Measurements from ENCODE around the gene TMIGD1. TPM values are rescaled to one million over a fixed set of nuclear protein-coding genes. Genes with fewer than 3 reads are reported as not detected.

Gene TMIGD1
- polyA plus RNA-seq, 1 experiment, result not detected

DNA sequence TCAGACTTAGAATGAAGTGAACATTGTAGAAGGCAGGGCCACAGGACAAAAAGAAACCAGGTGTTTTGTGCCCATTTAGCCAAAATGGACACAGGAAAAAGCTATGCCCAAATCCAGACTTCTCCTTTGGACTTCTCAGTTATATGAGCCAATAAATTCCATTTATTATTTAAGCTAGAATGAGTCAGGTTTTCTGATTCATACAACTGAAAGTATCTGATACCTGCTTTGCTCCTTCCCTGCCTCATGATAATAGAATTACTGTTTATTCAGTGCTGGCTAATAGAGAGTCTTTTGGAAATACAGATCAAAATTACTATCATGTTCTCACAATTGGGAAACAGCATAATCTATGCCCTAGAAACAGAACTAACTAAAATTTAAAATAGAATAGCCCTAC is 36.1 kb upstream of the TMIGD1 start:
- Histone ChIP-seq H3K4me3 (ENCODE audit: low read depth, low read length) (no peak overlapping the region), H3K27ac (ENCODE audit: low read depth, low read length) (no peak overlapping the region), H3K27me3 (ENCODE audit: control insufficient read depth, insufficient read depth, low read length) (no peaks in the 10 kb centered on the region), H3K9me3 (ENCODE audit: control insufficient read depth, insufficient read depth, low read length) (no peaks in the 10 kb centered on the region)
- no peak for DNase-seq (ENCODE audit: low read depth, low spot score)
- ChIA-PET POLR2A (no interaction called here), CTCF (no interaction called here)
- TF ChIP-seq, protein P1, sequence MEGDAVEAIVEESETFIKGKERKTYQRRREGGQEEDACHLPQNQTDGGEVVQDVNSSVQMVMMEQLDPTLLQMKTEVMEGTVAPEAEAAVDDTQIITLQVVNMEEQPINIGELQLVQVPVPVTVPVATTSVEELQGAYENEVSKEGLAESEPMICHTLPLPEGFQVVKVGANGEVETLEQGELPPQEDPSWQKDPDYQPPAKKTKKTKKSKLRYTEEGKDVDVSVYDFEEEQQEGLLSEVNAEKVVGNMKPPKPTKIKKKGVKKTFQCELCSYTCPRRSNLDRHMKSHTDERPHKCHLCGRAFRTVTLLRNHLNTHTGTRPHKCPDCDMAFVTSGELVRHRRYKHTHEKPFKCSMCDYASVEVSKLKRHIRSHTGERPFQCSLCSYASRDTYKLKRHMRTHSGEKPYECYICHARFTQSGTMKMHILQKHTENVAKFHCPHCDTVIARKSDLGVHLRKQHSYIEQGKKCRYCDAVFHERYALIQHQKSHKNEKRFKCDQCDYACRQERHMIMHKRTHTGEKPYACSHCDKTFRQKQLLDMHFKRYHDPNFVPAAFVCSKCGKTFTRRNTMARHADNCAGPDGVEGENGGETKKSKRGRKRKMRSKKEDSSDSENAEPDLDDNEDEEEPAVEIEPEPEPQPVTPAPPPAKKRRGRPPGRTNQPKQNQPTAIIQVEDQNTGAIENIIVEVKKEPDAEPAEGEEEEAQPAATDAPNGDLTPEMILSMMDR (IDR thresholded peaks at IDR 0.05; ENCODE audit: low read depth, low read length), result no peak

DNA sequence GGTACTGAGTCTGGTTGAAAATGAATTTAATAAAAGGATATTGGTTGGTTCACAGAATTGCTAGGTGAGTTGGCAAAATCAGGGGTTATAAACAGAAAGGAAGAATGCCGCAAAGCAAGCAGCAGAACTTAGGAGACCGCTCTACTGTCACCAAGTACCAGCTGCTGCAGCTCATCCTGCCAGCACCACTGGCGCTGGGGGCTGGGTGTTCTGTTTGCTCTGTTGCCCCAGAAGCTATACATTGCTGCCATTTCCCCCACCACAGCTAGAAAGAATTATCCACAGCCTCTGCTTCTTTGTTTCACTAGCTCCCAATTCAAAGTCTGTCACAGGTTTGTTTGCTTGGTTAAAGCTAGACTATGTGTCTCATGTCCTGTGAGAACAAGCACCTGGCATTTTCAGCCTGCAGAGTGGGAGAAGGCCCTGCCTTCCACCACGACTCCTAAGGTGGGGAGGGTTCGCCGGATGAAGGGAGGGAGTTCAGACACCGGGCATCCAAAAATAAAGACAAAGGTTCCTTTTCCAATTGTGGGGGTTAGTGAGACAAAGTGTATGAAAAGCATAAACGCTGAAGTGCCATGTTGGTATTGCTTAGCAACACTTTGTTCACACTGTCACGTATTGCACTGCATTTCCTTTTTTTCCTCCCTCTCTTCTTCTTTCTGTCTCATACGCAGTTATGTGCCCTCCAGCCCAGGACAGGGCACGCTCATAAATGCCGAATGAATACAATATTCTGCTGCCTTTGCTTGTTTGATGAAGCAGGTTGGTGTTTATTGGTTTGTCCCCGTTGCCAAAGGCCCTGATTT is 35.3 kb upstream of the TMIGD1 start:
- TF ChIP-seq, protein P1 (IDR thresholded peaks at IDR 0.05; ENCODE audit: low read depth, low read length), result no peak
- no peaks in the 10 kb centered on the region for H3K27me3 ChIP-seq (ENCODE audit: control insufficient read depth, insufficient read depth, low read length)
- no peak for DNase-seq (ENCODE audit: low read depth, low spot score)
- ChIA-PET POLR2A (no interaction called here), CTCF (no interaction called here)
- H3K9me3 ChIP-seq (ENCODE audit: control insufficient read depth, insufficient read depth, low read length), result no peaks in the 10 kb centered on the region
- no peak overlapping the region for H3K27ac ChIP-seq (ENCODE audit: low read depth, low read length)
- no peak overlapping the region for H3K4me3 ChIP-seq (ENCODE audit: low read depth, low read length)

DNA sequence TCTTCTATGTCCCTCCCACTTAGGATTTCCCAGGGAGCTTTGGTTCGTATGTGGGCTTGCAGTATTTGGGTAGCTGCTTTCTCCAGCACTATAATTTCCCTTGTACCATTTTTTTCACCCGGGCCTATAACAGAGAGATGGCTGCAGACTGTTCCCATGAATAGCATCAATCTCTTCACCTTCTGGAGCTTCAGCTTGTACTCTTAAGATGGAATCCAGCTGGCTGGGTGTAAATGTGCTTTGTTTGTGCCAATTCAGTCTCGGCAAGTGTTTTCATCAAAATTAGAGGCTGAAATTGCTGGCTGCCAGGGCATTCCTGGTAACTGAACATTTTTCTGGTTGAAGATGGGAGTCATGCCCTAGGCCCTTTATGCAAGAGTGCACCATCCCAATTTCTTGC is 32.7 kb upstream of the TMIGD1 start:
- no peak for DNase-seq (ENCODE audit: low read depth, low spot score)
- CTCF ChIA-PET, result no interaction called here
- POLR2A ChIA-PET, result no interaction called here

DNA sequence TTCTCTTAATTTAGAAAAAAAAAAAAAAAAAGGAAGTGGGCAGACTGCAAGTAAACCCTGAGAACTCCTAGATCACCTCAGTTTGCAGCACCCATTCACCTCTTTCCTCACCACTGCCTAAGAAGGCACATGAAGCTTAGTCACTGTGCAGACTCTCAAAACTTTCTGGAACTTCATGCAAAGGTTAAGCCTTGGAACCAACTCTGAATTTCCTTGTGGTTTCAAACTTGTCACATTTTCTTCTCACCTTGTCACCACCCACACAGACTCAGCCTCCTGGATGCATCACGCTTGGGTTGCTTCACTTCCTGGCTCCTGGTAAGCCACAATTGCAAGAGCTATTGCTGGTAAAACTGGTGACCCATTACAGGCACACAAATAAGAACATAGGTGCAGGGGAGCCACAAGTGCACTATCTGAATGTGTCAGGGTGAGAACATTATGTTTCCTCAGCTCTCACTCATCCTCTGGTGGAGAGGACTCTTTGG is 29.9 kb upstream of the TMIGD1 start:
- peaks cover 7% of the 10 kb centered on the region for H3K9me3 ChIP-seq (ENCODE audit: control insufficient read depth, insufficient read depth, low read length)
- peak; percentile 81 for DNase-seq (ENCODE audit: low read depth, low spot score)
- ChIA-PET POLR2A (interaction anchor here (0.7 to 1.0 kb wide), 3 partner anchors 9 to 72 kb away, joined by 3 to 7 read pairs (median 5); no protein-coding TSS in a partner anchor), CTCF (interaction anchor here (1.9 kb wide), 1 partner anchor 23 kb away, joined by 6 read pairs; no protein-coding TSS in a partner anchor)
- no peak overlapping the region for H3K4me3 ChIP-seq (ENCODE audit: low read depth, low read length)
- H3K27ac ChIP-seq (ENCODE audit: low read depth, low read length), result no peak overlapping the region
- TF ChIP-seq, protein P1 (IDR thresholded peaks at IDR 0.05; ENCODE audit: low read depth, low read length), result no peak
- no peaks in the 10 kb centered on the region for H3K27me3 ChIP-seq (ENCODE audit: control insufficient read depth, insufficient read depth, low read length)

More for the DNA sequence above, 32.7 kb upstream of the TMIGD1 start:
- peaks cover 5% of the 10 kb centered on the region for H3K9me3 ChIP-seq (ENCODE audit: control insufficient read depth, insufficient read depth, low read length)
- H3K27me3 ChIP-seq (ENCODE audit: control insufficient read depth, insufficient read depth, low read length), result no peaks in the 10 kb centered on the region
- H3K4me3 ChIP-seq (ENCODE audit: low read depth, low read length), result no peak overlapping the region
- no peak overlapping the region for H3K27ac ChIP-seq (ENCODE audit: low read depth, low read length)
- TF ChIP-seq, protein P1 (IDR thresholded peaks at IDR 0.05; ENCODE audit: low read depth, low read length), result no peak

DNA sequence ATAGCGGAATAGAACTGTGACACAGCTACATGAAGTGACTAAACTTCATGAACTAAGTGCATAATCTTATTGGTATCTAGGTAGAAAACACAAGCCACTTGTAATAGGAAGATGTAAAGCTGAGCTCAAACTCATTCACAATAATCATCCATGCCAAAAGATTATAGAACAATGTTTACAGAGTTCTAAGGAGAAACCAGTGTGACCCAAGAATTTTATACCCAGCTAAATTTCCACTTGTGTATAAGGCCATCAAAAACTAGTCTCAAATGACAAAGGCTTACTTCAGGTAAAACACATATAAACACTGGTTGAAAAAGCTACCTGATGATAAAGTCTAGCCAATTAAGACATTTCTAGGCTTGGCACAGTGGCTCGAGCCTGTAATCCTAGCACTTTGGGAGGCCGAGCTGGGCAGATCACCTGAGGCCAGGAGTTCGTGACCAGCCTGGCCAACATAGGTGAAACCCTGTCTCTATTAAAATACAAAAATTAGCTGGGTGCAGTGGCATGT is 28.0 kb upstream of the TMIGD1 start:
- H3K27me3 ChIP-seq (ENCODE audit: control insufficient read depth, insufficient read depth, low read length), result no peaks in the 10 kb centered on the region
- peaks cover 7% of the 10 kb centered on the region for H3K9me3 ChIP-seq (ENCODE audit: control insufficient read depth, insufficient read depth, low read length)
- no peak for DNase-seq (ENCODE audit: low read depth, low spot score)
- POLR2A ChIA-PET, result no interaction called here
- TF ChIP-seq, protein P1 (IDR thresholded peaks at IDR 0.05; ENCODE audit: low read depth, low read length), result no peak
- H3K4me3 ChIP-seq (ENCODE audit: low read depth, low read length), result no peak overlapping the region
- CTCF ChIA-PET, result interaction anchor here (1.5 kb wide), 1 partner anchor 22 kb away, joined by 3 read pairs; no protein-coding TSS in a partner anchor
- H3K27ac ChIP-seq (ENCODE audit: low read depth, low read length), result no peak overlapping the region

Measured in AG04450 (cell line).